ENCODE measurements around the gene SYK. TPM values are rescaled to one million over a fixed set of nuclear protein-coding genes. Genes with fewer than 3 reads are reported as not detected.

Gene SYK
- total RNA-seq, 1 donor from 2014 or later = 0.41 TPM

DNA sequence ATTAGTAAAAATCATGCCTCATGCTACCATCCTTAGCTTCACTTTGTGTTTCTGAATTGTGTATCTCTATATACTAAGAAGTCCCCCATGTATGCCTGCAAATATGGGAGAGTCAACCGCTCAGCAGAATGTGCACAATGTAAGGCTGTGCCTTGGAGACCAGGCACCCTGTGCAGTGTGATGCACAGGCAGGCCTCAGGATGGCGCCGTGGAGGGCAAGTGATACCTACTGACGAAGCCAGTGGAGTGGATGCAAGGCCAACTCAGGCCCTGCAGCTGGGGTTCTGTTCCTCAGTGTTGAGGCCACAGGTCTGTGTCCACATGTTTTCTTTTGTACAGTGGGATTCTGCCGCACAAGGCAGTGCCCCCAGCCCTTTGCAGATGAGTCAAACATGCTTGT lies 28.4 kb downstream of the SYK start:
- Histone ChIP-seq H3K4me2 (ENCODE audit: low read length) (no peak overlapping the region), H3K36me3 (ENCODE audit: insufficient read depth, low read length) (no peaks in the 10 kb centered on the region), H3K9ac (ENCODE audit: low read length) (no peak overlapping the region), H2AFZ (ENCODE audit: low read depth, low read length) (no peak overlapping the region), H3K4me1 (ENCODE audit: insufficient read depth, low read length) (no peaks in the 10 kb centered on the region), H3K27me3 (ENCODE audit: insufficient read depth, low read length) (no peaks in the 10 kb centered on the region), H3K79me2 (ENCODE audit: insufficient read depth, low read length) (no peaks in the 10 kb centered on the region), H3K27ac (ENCODE audit: low read depth, low read length) (no peak overlapping the region), H3K4me3 (ENCODE audit: insufficient read depth, low read depth, low read length) (no peak overlapping the region), H3K9me3 (ENCODE audit: insufficient read depth, low read depth, low read length) (no peaks in the 10 kb centered on the region), H4K20me1 (ENCODE audit: insufficient read depth, low read length) (no peaks in the 10 kb centered on the region)
- Mint-ChIP-seq H3K27me3 (ENCODE audit: low read depth, unreplicated experiment) (peaks cover 31% of the 10 kb centered on the region), H3K4me1 (ENCODE audit: low read depth, unreplicated experiment) (no peaks in the 10 kb centered on the region), H3K4me3 (ENCODE audit: unreplicated experiment) (no peak overlapping the region), H3K36me3 (ENCODE audit: low read depth, unreplicated experiment) (no peaks in the 10 kb centered on the region), H3K27ac (ENCODE audit: unreplicated experiment) (no peak overlapping the region), H3K9me3 (ENCODE audit: unreplicated experiment) (peaks cover 3% of the 10 kb centered on the region)
- TF ChIP-seq EZH2 (IDR thresholded peaks at IDR 0.05; ENCODE audit: insufficient read depth, low read length) = no peak
- TF ChIP-seq CTCF (IDR thresholded peaks at IDR 0.05; ENCODE audit: insufficient read depth, low read depth, low read length) = no peak
- no peak for DNase-seq (ENCODE audit: low read depth)
- FAIRE-seq = no peak

DNA sequence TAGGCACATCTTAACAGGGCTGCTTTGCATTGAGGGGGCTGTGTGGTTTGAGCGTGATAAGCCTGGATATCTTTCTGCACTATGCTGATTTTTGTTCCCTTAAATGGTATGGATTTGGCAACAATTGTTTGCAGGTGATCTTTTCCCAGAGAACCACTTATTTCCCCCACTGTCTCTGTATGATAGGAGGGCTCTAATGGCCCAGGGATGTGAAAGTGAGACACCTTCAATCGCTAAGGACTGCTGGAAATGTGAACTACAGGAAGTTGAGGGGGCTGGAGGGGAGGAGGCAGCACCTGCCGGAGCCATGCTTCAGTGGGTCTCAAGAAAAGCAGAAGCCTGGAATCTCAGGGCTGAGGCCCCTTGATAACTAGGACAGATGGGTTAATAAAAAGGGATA lies 29.4 kb downstream of the SYK start:
- H3K4me1 Mint-ChIP-seq (ENCODE audit: low read depth, unreplicated experiment) = no peaks in the 10 kb centered on the region
- no peak for FAIRE-seq
- Histone ChIP-seq H4K20me1 (ENCODE audit: insufficient read depth, low read length) (no peaks in the 10 kb centered on the region), H3K27me3 (ENCODE audit: insufficient read depth, low read length) (no peaks in the 10 kb centered on the region), H2AFZ (ENCODE audit: low read depth, low read length) (no peak overlapping the region), H3K36me3 (ENCODE audit: insufficient read depth, low read length) (no peaks in the 10 kb centered on the region), H3K4me1 (ENCODE audit: insufficient read depth, low read length) (no peaks in the 10 kb centered on the region), H3K4me2 (ENCODE audit: low read length) (no peak overlapping the region), H3K9ac (ENCODE audit: low read length) (no peak overlapping the region), H3K27ac (ENCODE audit: low read depth, low read length) (no peak overlapping the region), H3K4me3 (ENCODE audit: insufficient read depth, low read depth, low read length) (no peak overlapping the region), H3K9me3 (ENCODE audit: insufficient read depth, low read depth, low read length) (no peaks in the 10 kb centered on the region), H3K79me2 (ENCODE audit: insufficient read depth, low read length) (no peaks in the 10 kb centered on the region)
- no peak overlapping the region for H3K4me3 Mint-ChIP-seq (ENCODE audit: unreplicated experiment)
- DNase-seq (ENCODE audit: low read depth) = no peak
- H3K27me3 Mint-ChIP-seq (ENCODE audit: low read depth, unreplicated experiment) = peaks cover 24% of the 10 kb centered on the region
- no peak for TF ChIP-seq EZH2 (IDR thresholded peaks at IDR 0.05; ENCODE audit: insufficient read depth, low read length)
- TF ChIP-seq CTCF (IDR thresholded peaks at IDR 0.05; ENCODE audit: insufficient read depth, low read depth, low read length) = no peak
- H3K27ac Mint-ChIP-seq (ENCODE audit: unreplicated experiment) = no peak overlapping the region
- H3K9me3 Mint-ChIP-seq (ENCODE audit: unreplicated experiment) = no peaks in the 10 kb centered on the region
- H3K36me3 Mint-ChIP-seq (ENCODE audit: low read depth, unreplicated experiment) = no peaks in the 10 kb centered on the region

- no peak for FAIRE-seq
- H3K4me3 ChIP-seq (ENCODE audit: insufficient read depth, low read depth, low read length) = no peak overlapping the region
- H4K20me1 ChIP-seq (ENCODE audit: insufficient read depth, low read length) = no peaks in the 10 kb centered on the region
- H3K36me3 Mint-ChIP-seq (ENCODE audit: low read depth, unreplicated experiment) = no peaks in the 10 kb centered on the region
- no peak overlapping the region for H3K9ac ChIP-seq (ENCODE audit: low read length)
- H3K27ac ChIP-seq (ENCODE audit: low read depth, low read length) = no peak overlapping the region
- no peak overlapping the region for H3K4me3 Mint-ChIP-seq (ENCODE audit: unreplicated experiment)
- no peak overlapping the region for H3K4me2 ChIP-seq (ENCODE audit: low read length)
- H3K4me1 Mint-ChIP-seq (ENCODE audit: low read depth, unreplicated experiment) = no peaks in the 10 kb centered on the region
- H2AFZ ChIP-seq (ENCODE audit: low read depth, low read length) = no peak overlapping the region
- H3K79me2 ChIP-seq (ENCODE audit: insufficient read depth, low read length) = no peaks in the 10 kb centered on the region
- no peaks in the 10 kb centered on the region for H3K36me3 ChIP-seq (ENCODE audit: insufficient read depth, low read length)
- DNase-seq (ENCODE audit: low read depth) = no peak
- no peaks in the 10 kb centered on the region for H3K9me3 Mint-ChIP-seq (ENCODE audit: unreplicated experiment)
- no peak overlapping the region for H3K27ac Mint-ChIP-seq (ENCODE audit: unreplicated experiment)
- peaks cover 20% of the 10 kb centered on the region for H3K27me3 Mint-ChIP-seq (ENCODE audit: low read depth, unreplicated experiment)
- no peaks in the 10 kb centered on the region for H3K4me1 ChIP-seq (ENCODE audit: insufficient read depth, low read length)
- no peaks in the 10 kb centered on the region for H3K27me3 ChIP-seq (ENCODE audit: insufficient read depth, low read length)
- TF ChIP-seq CTCF (IDR thresholded peaks at IDR 0.05; ENCODE audit: insufficient read depth, low read depth, low read length) = no peak
- no peak for TF ChIP-seq EZH2 (IDR thresholded peaks at IDR 0.05; ENCODE audit: insufficient read depth, low read length)
- H3K9me3 ChIP-seq (ENCODE audit: insufficient read depth, low read depth, low read length) = no peaks in the 10 kb centered on the region
Observed at GRCh38 chr9:90832261-90832660, 30.6 kb downstream of the SYK start.
